Suppressor macrophage treated with lipopolysaccharide for 1 hour (primary cell): ENCODE measurements around the gene CBX8.

Source experiments
- DNase-seq, 3 donors: peaks; one replicate each; pipeline ENCODE4 v3.0.0-alpha.2; 2020 to 2022

The CBX8 gene

GRCh38 chr17:79804856-79805696 is 8.2 kb upstream of the CBX8 start:
- DNase-seq = no peak

DNA sequence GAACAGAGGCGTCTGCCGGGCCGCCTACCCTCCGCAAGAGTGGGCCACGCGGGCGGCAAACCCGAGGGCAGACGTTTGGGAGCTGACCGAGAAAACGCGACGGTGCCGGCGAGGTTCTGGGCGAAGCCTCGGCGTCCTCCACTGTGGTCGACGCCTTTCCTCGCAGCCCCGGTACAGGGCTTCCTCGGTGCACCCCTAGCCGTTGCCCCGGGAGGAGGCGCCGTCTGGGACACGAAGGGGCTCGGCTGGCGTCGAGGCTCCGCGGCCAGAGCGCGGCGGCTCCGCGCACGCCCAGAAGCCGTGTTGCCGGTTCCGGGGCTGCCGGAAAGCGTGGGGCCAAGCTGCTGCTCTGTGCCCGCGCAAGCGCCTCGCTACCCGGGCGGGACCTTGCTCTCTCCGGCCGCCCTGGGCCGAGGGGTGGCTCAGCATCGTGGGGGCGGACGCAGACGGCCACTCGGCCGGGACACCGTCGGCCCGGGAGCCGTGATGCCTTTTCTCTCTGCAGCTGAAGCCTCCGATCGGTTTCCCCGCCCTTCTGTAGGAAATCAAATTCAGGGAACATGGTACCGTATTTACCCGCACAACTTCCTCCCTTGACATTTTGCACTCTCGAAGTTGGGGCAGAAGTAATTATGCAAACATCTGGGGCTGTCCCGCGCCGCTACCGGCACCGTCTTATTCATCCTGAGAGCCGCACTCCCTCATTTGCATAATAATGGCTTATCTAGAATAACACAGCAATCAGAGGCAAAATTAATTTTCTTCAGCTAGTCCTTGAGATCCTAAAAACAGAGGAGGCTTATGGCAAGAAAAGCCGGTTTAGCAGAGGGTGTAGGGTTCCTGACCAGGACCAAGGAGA is 7.3 kb upstream of the CBX8 start:
- peak; percentile 89 to 92 (median 92) for DNase-seq

DNA sequence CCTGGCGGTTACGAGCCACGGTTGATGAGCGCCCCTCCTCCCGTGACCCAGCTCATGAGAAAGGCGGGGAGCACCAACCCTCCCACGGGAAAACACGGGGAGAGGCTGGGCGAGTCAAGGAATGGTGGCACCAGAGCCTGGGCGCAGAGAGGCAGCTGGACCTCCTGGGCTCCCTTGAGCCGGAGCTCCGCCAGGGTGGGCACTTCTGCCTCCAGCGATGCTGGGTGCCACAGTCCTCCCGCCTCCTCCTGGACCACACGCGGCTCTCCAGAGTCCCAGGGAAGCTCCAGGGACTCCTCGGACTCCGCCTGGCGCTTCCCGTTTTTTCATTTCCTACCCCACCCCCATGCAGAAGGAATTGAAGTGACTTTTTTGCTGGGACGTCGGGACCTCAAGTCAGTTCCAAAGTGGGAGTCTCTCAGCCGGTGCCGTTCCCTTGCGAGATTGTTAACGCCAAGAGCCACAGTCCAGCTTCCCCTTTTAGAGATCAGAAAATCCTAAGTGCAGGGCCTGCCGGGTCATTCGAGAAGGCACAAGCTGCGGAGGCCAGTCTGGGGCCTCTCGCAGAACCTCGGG is 6.6 kb upstream of the CBX8 start:
- DNase-seq = peak; percentile 51 to 54 (median 51)

DNA sequence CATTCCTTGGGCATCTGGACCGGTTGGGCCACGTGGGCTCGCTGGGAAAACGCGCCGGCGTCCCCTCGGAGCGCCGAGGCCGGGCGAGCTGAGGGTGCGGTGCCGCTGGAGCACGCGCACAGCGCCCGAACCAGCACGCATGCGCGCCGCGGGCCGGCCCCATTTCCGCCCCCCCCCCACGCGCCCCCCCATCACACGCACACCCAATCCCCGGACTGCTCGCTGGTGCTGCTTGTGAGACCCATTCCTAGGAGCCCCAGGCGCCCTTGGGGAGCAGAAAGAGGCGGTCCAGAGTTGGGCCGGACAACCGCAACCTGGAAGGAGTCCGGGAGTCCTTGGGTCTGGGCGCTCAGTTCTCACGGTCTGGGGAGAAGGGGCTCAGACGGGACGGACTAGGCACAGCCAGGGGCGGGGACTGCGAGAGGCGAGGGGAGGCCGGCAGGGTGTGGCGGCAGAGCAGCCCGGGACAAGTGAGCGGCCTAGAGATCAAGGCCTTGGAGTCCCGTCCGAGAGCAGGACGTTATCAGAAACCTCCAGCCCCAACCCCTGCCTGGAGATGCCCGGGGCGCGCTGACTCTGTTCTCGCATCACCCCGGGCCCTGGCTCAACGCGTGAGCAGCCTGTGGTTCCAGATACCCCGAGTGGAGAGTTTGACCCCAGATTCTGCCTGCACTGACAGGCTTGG is 6.0 kb upstream of the CBX8 start:
- no peak for DNase-seq

DNA sequence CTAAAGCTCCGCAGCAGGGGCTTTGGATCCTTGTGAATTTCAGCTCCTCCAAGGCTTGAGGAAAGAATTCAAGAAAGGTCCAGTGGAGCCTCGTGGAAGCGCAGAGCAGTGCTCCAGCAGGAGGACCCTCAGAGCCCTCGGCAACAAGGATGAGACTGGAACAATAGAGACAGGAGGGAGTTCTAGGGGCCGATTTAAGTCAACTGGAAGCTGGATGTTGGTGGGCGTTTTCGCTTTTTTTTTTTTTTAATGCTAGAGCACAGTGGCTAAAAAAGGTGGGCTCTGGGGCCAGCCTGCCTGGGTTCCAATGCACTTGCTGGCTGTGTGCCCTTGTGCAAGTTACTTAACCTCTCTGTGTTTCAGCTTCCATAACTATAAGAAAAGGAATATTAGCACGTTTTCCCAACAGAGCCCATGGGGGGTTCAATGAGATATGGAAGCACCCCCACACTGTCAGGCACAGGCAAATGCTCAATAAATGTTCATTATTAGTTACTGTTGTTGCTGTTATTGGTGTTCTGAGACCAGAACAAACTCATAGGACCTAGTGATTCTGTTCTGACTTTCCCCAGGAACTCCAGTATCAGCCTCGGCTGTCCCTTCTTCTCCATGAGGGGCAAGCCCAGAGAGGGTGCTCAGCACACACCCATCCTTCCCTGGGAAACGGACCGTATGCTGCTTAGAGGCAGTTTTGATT is 5.3 kb upstream of the CBX8 start:
- no peak for DNase-seq

DNA sequence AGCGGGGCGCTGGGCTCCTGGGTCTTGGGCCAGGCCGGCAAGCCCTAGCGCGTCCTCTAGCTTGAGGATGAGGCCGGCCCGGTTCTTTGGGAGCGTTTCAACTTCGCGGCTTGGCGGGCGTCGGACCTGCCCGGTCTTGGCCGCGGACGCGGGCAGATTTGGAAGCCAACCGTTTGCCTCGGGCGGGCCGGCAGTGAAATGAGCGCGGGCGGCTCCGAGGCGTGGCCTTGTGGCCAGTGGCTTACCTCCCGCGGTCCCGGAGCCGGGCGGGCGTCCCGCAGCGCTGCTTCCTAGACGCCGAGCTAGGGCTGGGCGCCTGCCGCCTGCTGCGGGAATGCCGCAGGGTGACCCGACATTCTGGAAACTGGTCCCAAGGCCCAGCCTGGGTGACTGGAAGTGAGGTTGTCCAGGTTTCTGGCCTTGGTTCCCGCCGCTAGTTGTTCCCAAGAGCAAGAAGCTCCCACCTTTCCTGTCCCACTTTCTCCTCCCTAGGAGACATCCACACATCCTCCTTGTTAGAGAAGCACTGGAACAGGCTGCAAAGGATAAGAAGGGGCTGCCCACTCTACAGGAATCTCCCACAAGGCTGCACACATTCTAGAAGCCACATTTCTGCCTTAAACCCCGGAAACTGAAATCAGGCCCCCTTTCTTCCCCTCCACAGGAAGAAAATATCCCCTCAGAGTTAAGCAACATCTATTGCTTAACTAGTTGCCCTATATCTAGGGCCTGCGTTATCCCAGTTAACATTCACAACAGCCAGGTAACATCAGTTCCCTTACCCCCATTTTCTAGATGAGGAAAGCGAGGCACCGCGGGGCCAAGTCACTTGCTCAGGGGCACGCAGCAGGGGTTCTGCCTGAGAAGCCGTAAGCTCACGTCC is 4.5 kb upstream of the CBX8 start:
- peak in 1 of 3 donors; percentile 44 for DNase-seq

DNA sequence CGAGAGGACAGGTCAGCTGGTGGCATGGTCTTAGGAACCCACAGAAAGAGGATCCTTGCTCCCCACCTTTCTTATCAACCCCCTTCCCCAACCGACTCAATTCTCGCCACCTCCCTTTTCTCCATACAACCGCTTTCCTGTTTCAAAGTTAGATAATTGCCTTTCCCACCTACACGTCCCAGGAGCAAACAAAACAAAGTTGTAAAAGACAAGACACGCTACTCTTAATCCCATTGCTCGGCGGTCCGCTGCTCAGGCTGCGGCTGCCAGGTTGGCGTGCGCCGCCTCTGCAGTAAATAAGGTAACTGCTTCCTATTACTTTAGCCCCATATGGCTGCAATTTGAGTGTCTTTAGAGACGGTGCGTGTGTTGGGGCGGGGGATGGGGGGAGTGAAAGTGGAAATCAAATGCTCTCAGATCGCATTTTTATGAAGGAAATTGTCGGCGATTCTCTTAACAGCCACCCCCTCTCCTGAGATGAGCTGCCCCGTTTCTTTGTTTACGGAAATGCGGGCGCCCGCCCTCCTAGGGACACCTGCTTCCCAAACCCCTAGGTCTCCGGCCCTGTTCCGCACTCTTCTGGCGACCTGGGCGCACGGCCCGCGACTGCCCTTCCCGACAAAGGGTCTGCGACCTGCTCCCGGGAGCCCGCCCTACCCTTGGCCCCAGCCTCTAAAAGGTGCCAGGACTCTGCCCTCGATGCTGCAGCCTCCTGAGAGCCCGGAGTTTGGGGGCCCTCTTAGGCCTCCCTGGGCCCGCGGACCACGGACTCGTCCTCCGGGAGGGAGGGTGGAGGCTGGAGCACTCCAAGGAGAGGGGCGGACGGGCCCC is 3.7 kb upstream of the CBX8 start:
- peak; percentile 37 to 56 (median 55) for DNase-seq

DNA sequence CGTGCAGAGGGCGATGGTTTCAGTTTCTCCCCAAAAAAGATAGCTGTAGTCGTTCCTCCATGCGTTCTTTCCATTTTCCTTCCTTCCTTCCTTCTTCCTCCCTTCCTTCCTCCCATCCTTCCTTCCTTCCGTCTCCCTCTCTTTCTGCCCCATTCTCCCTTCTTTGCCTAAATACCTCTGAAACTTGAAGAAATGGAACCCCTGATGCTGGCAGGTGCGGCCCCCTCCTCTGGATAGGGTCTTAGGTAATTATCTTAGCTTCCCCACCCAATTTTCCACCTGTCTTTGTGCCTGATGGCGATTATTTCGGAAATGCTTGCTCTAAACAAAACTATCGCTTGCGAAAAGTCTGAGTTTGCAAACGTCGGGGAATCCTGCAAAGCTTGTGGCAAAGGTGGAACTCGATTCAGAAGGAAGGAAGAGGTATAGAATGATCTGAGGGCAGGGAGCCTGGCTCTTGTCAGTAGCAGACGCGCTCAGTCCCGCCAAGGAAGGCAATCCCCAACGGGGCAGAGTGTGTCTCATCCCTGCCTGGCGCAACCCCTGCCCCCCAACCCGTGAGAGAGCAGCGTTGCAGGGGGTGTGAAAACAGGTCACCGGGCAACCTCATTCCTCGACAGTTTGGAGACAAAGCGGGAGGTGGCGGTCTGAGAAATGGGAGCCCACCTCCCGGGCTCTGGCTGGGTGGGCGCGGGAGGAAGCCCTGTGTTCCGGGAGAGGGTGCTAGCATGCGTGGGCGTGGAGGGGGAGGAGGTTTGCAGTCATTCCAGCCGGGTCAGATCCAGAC is 2.9 kb upstream of the CBX8 start:
- peak in 2 of 3 donors; percentile 39 to 48 for DNase-seq

GRCh38 chr17:79799174-79799537 is 2.3 kb upstream of the CBX8 start:
- no peak for DNase-seq

GRCh38 chr17:79798299-79799173 is 1.7 kb upstream of the CBX8 start:
- DNase-seq = peak; percentile 41 to 49 (median 43)

DNA sequence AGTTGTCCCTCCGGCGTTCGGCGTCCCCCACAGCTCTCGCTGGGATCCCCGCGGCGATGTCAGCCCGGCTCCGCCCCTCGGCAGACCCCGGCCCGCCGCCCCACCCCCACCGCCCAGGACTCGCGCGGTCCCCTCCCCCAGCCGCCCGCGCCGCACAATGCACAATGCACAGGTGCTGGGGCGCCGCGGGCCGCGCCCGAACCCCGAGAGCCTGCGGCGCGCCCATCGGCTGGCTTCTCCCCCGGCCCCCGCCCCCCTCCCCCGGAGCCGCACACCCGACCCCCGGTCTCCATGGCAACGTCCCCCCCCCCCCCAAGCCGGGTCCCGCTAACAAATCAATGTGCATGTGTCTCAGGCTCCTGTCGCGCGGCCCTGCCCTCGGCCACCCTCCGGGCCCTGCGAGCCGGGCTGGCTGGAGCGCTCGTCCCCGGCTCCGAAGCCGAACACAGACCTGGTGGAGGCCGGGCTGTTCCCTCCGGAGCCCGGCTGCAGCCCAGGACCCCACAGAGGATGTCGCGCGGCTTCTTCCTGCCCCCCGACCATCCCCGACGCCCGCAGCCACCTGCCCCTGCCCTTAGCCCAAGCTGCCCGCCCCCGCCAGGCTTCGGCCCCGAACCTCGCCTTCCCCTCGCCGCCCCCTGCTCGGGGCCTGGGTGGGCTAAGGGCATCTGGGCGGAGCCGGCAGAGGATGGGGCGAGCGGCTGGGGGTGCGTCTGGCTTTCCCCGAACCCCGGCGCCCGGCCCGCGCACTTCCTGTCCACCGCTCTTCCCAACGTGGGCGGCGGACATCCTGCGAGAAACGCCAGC is 818 bp upstream of the CBX8 start:
- DNase-seq = peak in 1 of 3 donors; percentile 37

DNA sequence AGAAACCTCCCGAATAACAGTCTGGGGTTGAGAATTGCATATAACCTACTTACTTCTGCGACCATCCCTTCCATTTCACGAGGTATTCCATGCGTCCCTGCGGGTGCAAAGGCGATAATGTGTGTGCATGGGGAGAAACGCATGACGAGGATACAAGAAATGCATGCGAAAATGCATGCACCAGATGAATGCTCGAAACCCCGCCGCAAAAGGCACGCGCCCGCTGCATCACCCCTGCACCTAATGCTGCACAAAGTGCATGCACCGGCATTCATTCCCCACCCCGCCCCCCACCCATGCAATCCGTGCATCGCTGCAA is 474 bp downstream of the CBX8 start:
- no peak for DNase-seq

- no peak for DNase-seq
These were observed 958 bp downstream of the CBX8 start for GRCh38 chr17:79795795-79796443.

GRCh38 chr17:79794659-79795511 is 2.0 kb downstream of the CBX8 start:
- DNase-seq = no peak

DNA sequence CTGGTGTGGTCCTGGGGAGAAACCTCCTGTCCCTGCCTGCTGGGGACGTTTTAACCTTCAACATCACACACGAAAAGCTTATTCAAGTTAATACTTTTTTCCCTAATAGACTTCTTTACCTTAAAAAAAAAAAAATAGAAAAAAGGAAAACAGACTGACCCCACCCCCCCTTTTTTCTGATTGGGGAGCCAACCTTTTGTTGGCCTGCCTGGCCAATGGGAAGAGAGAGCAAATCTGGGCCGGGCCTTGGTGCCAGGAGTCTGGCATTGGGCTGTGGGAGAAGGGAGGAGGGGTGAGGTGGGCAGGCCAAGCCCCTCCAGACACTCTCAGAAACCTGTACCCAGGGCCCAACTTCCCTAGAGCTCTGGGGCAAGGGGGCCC is 3.0 kb downstream of the CBX8 start:
- DNase-seq = no peak
